Stimulated activated memory B cell treated with anti-CD40 and anti-IgM and Interleukin-4, amounts not matched to agents 10 μg/mL and 1 μg/mL and 100 μg/mL, for 72 hours (primary cell): ENCODE data around the gene USP8.
"Not testable (repeated sequence)": the region's sequence is repeated elsewhere in the genome, so short reads cannot be mapped to it uniquely, and the experiment has no call there.

ENCODE experiments used
- ATAC-seq: fragments of 150-1000 bp; cut with Tn5 transposase; 2 replicates; pipeline ENCODE4 v1.10.0; 2021
- H3K27ac Mint-ChIP-seq: one replicate; pipeline ENCODE4 v1.8.0; 2022; ENCODE audit warnings: mild to moderate bottlenecking, mixed read lengths
- H3K27me3 Mint-ChIP-seq: one replicate; pipeline ENCODE4 v1.8.0; 2022; ENCODE audit warnings: mixed read lengths
- H3K36me3 Mint-ChIP-seq: one replicate; pipeline ENCODE4 v1.8.0; 2022; ENCODE audit warnings: mixed read lengths
- H3K4me1 Mint-ChIP-seq: one replicate; pipeline ENCODE4 v1.8.0; 2022; ENCODE audit warnings: mixed read lengths
- H3K4me3 Mint-ChIP-seq: one replicate; pipeline ENCODE4 v1.8.0; 2022; ENCODE audit warnings: mild to moderate bottlenecking, moderate library complexity, mixed read lengths
- H3K9me3 Mint-ChIP-seq: one replicate; pipeline ENCODE4 v1.8.0; 2022; ENCODE audit warnings: mixed read lengths

The USP8 gene

GRCh38 chr15:50487287-50487686, 63.1 kb downstream of the USP8 start:
- no peaks in the 10 kb centered on the region for H3K9me3 Mint-ChIP-seq
- H3K27ac Mint-ChIP-seq = peak overlapping the region; percentile 22
- peaks cover 19% of the 10 kb centered on the region for H3K4me1 Mint-ChIP-seq
- H3K27me3 Mint-ChIP-seq = no peaks in the 10 kb centered on the region
- peak; percentile 53 for ATAC-seq
- peaks cover 59% of the 10 kb centered on the region for H3K36me3 Mint-ChIP-seq
- no peak overlapping the region for H3K4me3 Mint-ChIP-seq

- Mint-ChIP-seq H3K9me3 (no peaks in the 10 kb centered on the region), H3K36me3 (peaks cover 53% of the 10 kb centered on the region), H3K4me3 (no peak overlapping the region), H3K27me3 (no peaks in the 10 kb centered on the region), H3K27ac (no peak overlapping the region), H3K4me1 (no peaks in the 10 kb centered on the region)
- ATAC-seq = no peak
Measured at GRCh38 chr15:50493625-50494024, 69.4 kb downstream of the USP8 start.

GRCh38 chr15:50494547-50494946, 70.3 kb downstream of the USP8 start:
- peaks cover 47% of the 10 kb centered on the region for H3K36me3 Mint-ChIP-seq
- H3K4me3 Mint-ChIP-seq, ATAC-seq, H3K4me1 Mint-ChIP-seq, H3K27ac Mint-ChIP-seq, H3K9me3 Mint-ChIP-seq, H3K27me3 Mint-ChIP-seq: not testable (repeated sequence)

- no peak overlapping the region for H3K4me3 Mint-ChIP-seq
- H3K36me3 Mint-ChIP-seq = peaks cover 35% of the 10 kb centered on the region
- no peak for ATAC-seq
- no peaks in the 10 kb centered on the region for H3K27me3 Mint-ChIP-seq
- no peak overlapping the region for H3K27ac Mint-ChIP-seq
- no peaks in the 10 kb centered on the region for H3K4me1 Mint-ChIP-seq
- no peaks in the 10 kb centered on the region for H3K9me3 Mint-ChIP-seq
Measured at GRCh38 chr15:50496692-50497091, 72.5 kb downstream of the USP8 start.

DNA sequence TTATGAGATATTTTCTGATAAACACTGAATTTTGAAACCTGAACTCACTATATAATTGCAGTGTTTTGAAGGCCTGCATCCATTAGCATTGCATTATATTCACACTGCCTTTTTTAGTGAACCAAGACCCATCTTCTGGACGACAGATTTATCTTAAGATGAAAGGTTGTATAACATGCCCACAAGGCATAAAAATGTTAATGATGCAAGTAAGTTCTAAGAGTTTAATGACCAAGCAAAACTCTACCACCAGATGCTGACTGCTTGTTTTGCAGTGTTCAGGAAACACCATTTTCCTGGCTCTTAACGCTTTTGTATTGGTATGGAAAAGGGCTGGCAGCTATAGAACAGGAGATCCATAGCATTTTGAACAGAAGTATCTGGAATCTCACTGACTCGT, 76.1 kb downstream of the USP8 start:
- no peak overlapping the region for H3K27ac Mint-ChIP-seq
- peaks cover 34% of the 10 kb centered on the region for H3K36me3 Mint-ChIP-seq
- H3K4me1 Mint-ChIP-seq = no peaks in the 10 kb centered on the region
- no peak overlapping the region for H3K4me3 Mint-ChIP-seq
- no peaks in the 10 kb centered on the region for H3K9me3 Mint-ChIP-seq
- no peaks in the 10 kb centered on the region for H3K27me3 Mint-ChIP-seq
- ATAC-seq = no peak

- no peaks in the 10 kb centered on the region for H3K9me3 Mint-ChIP-seq
- H3K36me3 Mint-ChIP-seq = peaks cover 32% of the 10 kb centered on the region
- no peaks in the 10 kb centered on the region for H3K27me3 Mint-ChIP-seq
- H3K27ac Mint-ChIP-seq = no peak overlapping the region
- no peak overlapping the region for H3K4me3 Mint-ChIP-seq
- ATAC-seq = no peak
- H3K4me1 Mint-ChIP-seq = no peaks in the 10 kb centered on the region
Measured at GRCh38 chr15:50501815-50502214, 77.6 kb downstream of the USP8 start.

DNA sequence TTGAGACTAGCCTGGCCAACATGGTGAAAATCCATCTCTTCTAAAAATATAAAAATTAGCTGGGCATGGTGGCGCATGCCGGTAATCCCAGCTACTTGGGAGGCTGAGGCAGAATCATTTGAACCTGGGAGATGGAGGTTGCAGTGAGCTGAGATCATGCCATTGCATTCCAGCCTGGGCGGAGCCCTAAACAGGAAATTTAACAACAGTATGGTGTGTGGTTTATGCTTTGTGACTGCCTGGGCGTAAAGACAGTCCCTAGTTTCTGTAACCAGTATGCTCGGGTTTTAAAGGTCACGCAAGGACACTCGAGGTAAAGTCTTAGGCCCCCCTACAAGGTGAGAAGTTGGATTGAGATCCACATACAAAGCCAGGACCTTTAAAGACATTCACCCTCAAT, 78.9 kb downstream of the USP8 start:
- Mint-ChIP-seq H3K36me3 (peaks cover 29% of the 10 kb centered on the region), H3K27ac (no peak overlapping the region), H3K4me1 (no peaks in the 10 kb centered on the region), H3K9me3 (no peaks in the 10 kb centered on the region), H3K4me3 (no peak overlapping the region), H3K27me3 (no peaks in the 10 kb centered on the region)
- ATAC-seq = no peak

DNA sequence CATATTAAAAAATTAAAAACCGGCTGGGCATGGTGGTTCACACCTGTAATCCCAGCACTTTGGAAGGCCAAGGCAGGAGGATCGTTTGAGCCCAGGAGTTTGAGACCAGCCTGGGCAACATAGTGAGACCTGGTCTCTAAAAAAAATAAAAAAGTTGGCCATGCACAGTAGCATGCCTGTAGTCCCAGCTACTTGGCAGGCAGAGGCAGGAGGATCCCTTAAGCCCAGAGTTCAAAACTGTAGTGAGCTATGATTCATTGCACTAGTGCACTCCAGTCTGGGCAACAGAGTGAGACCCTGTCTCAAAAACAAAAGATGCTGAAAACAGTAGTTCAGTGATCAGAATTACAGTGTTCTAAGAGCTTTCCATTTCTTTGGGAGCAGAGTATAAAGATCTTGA, 81.5 kb downstream of the USP8 start:
- H3K4me3 Mint-ChIP-seq, H3K4me1 Mint-ChIP-seq, H3K27ac Mint-ChIP-seq, H3K9me3 Mint-ChIP-seq, H3K27me3 Mint-ChIP-seq, ATAC-seq: not testable (repeated sequence)
- H3K36me3 Mint-ChIP-seq = peaks cover 32% of the 10 kb centered on the region

GRCh38 chr15:50506121-50506520, 81.9 kb downstream of the USP8 start:
- Mint-ChIP-seq H3K36me3 (peaks cover 31% of the 10 kb centered on the region), H3K9me3 (no peaks in the 10 kb centered on the region), H3K27me3 (no peaks in the 10 kb centered on the region), H3K4me1 (no peaks in the 10 kb centered on the region), H3K27ac (no peak overlapping the region), H3K4me3 (no peak overlapping the region)
- ATAC-seq = no peak

- Mint-ChIP-seq H3K27me3 (no peaks in the 10 kb centered on the region), H3K4me3 (no peak overlapping the region)
- no peak for ATAC-seq
Measured at GRCh38 chr15:50513001-50513400, 88.8 kb downstream of the USP8 start.

DNA sequence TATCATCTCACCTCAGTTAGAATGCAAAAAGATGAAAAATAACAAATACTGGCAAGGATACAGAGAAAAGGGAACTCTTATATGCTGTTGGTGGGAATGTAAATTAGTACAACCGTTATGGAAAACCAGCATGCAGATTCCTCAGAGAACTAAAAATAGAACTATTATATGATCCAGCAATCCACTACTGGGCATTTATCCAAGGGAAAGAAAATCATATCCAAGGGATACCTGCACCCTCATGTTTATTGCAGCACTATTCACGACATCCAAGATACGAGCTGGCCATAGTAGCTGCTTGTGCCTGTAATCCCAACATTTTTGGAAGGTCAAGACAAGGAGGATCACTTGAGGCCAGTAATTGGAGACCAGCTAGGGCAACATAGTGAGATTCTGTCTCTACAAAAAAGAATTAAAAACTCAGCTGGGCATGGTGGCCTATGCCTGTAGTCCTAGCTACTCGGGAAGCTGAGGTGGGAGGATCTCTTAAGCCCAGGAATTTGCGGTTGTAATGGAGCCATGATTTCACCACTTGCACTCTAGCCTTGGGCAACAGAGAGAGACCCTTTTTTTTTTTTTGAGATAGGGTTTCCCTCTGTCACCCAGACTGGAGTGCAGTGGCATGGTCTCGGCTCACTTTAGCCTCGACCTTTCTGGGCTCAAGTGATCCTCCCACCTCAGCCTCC, 95.7 kb downstream of the USP8 start:
- peaks cover 5% of the 10 kb centered on the region for H3K9me3 Mint-ChIP-seq
- no peak overlapping the region for H3K27ac Mint-ChIP-seq
- ATAC-seq = no peak
- H3K36me3 Mint-ChIP-seq = peaks cover 12% of the 10 kb centered on the region
- H3K27me3 Mint-ChIP-seq = no peaks in the 10 kb centered on the region
- no peaks in the 10 kb centered on the region for H3K4me1 Mint-ChIP-seq
- no peak overlapping the region for H3K4me3 Mint-ChIP-seq

More at GRCh38 chr15:50513001-50513400, 88.8 kb downstream of the USP8 start:
- Mint-ChIP-seq H3K27ac (no peak overlapping the region), H3K9me3 (peaks cover 3% of the 10 kb centered on the region), H3K4me1 (no peaks in the 10 kb centered on the region), H3K36me3 (peaks cover 31% of the 10 kb centered on the region)

DNA sequence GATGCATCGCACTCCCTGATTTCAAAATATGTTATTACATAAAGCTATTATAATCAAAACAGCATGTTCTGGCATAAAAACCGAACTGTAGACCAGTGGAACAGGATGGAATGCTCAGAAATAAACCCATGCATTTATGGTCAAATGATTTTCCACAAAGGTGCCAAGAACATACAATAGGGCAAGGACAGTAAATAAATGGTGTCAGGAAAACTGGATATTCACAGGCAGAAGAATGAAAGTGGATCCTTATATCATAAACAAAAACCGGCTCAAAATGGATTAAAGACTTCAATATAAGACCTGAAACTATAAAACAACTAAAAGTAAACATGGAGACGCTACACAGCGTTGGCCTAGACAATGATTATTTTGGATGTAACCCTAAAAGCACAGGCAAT, 99.6 kb downstream of the USP8 start:
- Mint-ChIP-seq H3K4me3 (no peak overlapping the region), H3K36me3 (no peaks in the 10 kb centered on the region), H3K9me3 (peaks cover 5% of the 10 kb centered on the region), H3K27me3 (no peaks in the 10 kb centered on the region), H3K4me1 (no peaks in the 10 kb centered on the region), H3K27ac (no peak overlapping the region)
- no peak for ATAC-seq

- no peaks in the 10 kb centered on the region for H3K27me3 Mint-ChIP-seq
- no peak for ATAC-seq
- no peak overlapping the region for H3K4me3 Mint-ChIP-seq
- peaks cover 3% of the 10 kb centered on the region for H3K9me3 Mint-ChIP-seq
- H3K4me1 Mint-ChIP-seq = no peaks in the 10 kb centered on the region
- peaks cover 5% of the 10 kb centered on the region for H3K36me3 Mint-ChIP-seq
- H3K27ac Mint-ChIP-seq = no peak overlapping the region
Measured at GRCh38 chr15:50531163-50531562, 107.0 kb downstream of the USP8 start.

DNA sequence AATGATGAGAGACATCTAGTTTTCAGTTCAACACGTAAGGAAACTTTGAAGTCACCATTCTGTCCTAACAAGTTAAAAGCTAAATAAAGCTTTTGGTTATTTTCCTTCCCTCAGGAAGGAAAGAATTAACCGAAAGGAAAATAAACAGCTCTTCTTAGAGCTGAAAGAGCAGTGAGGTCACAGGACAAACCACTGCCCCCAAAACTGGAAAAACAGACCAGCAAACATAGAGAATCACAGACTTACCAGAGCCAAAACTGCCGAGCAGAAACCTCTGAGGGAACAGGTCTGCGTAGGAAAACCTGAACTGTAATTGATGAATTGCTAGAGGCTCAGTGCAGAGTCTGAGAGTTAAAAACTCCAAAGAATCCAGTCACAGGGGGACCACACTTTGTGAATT, 107.6 kb downstream of the USP8 start:
- Mint-ChIP-seq H3K4me3 (no peak overlapping the region), H3K27me3 (no peaks in the 10 kb centered on the region), H3K9me3 (peaks cover 3% of the 10 kb centered on the region), H3K27ac (no peak overlapping the region), H3K4me1 (no peaks in the 10 kb centered on the region), H3K36me3 (peaks cover 5% of the 10 kb centered on the region)
- ATAC-seq = no peak

GRCh38 chr15:50542887-50543210, 118.6 kb downstream of the USP8 start:
- no peaks in the 10 kb centered on the region for H3K4me1 Mint-ChIP-seq
- H3K27me3 Mint-ChIP-seq = no peaks in the 10 kb centered on the region
- no peaks in the 10 kb centered on the region for H3K36me3 Mint-ChIP-seq
- H3K9me3 Mint-ChIP-seq = no peaks in the 10 kb centered on the region
- ATAC-seq = no peak
- H3K4me3 Mint-ChIP-seq = no peak overlapping the region
- no peak overlapping the region for H3K27ac Mint-ChIP-seq

DNA sequence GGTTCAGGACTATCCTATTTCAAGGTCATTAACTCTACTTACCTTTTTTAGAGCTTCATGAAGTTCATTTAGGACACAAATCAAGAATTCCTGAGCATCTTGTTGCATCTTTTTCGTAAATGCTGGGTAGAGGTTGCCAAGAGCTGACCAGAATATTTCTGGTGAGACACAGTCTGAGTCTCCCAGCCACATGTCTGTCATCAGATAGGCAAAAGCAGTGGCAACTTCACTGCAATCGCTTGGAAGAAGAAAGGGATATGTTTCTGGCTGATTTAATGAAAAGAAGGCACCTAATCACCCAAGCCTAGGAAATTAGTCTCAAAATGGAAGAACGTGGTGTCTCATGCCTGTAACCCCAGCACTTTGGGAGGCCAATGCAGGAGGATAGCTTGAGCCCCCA, 119.4 kb downstream of the USP8 start:
- Mint-ChIP-seq H3K27ac (no peak overlapping the region), H3K36me3 (no peaks in the 10 kb centered on the region), H3K27me3 (no peaks in the 10 kb centered on the region), H3K4me1 (no peaks in the 10 kb centered on the region), H3K4me3 (no peak overlapping the region), H3K9me3 (no peaks in the 10 kb centered on the region)
- ATAC-seq = no peak

GRCh38 chr15:50544368-50544767, 120.2 kb downstream of the USP8 start:
- Mint-ChIP-seq H3K4me1 (no peaks in the 10 kb centered on the region), H3K27me3 (no peaks in the 10 kb centered on the region), H3K36me3 (no peaks in the 10 kb centered on the region), H3K9me3 (no peaks in the 10 kb centered on the region), H3K4me3 (no peak overlapping the region), H3K27ac (no peak overlapping the region)
- no peak for ATAC-seq
